ENCODE results near the gene FAM180A.
A peak's percentile ranks its signal among the peaks of the same experiment; 100 is the strongest.

Gene FAM180A

GRCh38 chr7:135692055-135692454, 56.6 kb downstream of the FAM180A start:
- no peak overlapping the region for H3K4me3 ChIP-seq (replicated peaks; ENCODE audit: low read depth, low read length)
- DNase-seq (ENCODE audit: low read depth): peak; percentile 58
- TF ChIP-seq CTCF (IDR thresholded peaks at IDR 0.05; ENCODE audit: low read length, missing control alignments): no peak

GRCh38 chr7:135690566-135690965, 58.0 kb downstream of the FAM180A start:
- H3K4me3 ChIP-seq (replicated peaks; ENCODE audit: low read depth, low read length): no peak overlapping the region
- DNase-seq (ENCODE audit: low read depth): peak; percentile 67
- TF ChIP-seq CTCF (IDR thresholded peaks at IDR 0.05; ENCODE audit: low read length, missing control alignments): no peak

- H3K4me3 ChIP-seq (replicated peaks; ENCODE audit: low read depth, low read length): no peak overlapping the region
- DNase-seq (ENCODE audit: low read depth): no peak
- no peak for TF ChIP-seq CTCF (IDR thresholded peaks at IDR 0.05; ENCODE audit: low read length, missing control alignments)
These were observed 61.1 kb downstream of the FAM180A start for GRCh38 chr7:135687466-135687865.

- no peak for TF ChIP-seq CTCF (IDR thresholded peaks at IDR 0.05; ENCODE audit: low read length, missing control alignments)
- DNase-seq (ENCODE audit: low read depth): peak; percentile 37
- H3K4me3 ChIP-seq (replicated peaks; ENCODE audit: low read depth, low read length): no peak overlapping the region
These were observed 63.1 kb downstream of the FAM180A start for GRCh38 chr7:135685306-135686084.

GRCh38 chr7:135684699-135685098, 63.9 kb downstream of the FAM180A start:
- no peak for DNase-seq (ENCODE audit: low read depth)
- TF ChIP-seq CTCF (IDR thresholded peaks at IDR 0.05; ENCODE audit: low read length, missing control alignments): no peak
- no peak overlapping the region for H3K4me3 ChIP-seq (replicated peaks; ENCODE audit: low read depth, low read length)

- H3K4me3 ChIP-seq (replicated peaks; ENCODE audit: low read depth, low read length): no peak overlapping the region
- no peak for TF ChIP-seq CTCF (IDR thresholded peaks at IDR 0.05; ENCODE audit: low read length, missing control alignments)
- peak; percentile 55 for DNase-seq (ENCODE audit: low read depth)
These were observed 64.5 kb downstream of the FAM180A start for GRCh38 chr7:135684136-135684535.

- no peak for TF ChIP-seq CTCF (IDR thresholded peaks at IDR 0.05; ENCODE audit: low read length, missing control alignments)
- no peak overlapping the region for H3K4me3 ChIP-seq (replicated peaks; ENCODE audit: low read depth, low read length)
- no peak for DNase-seq (ENCODE audit: low read depth)
These were observed 65.0 kb downstream of the FAM180A start for GRCh38 chr7:135683609-135684008.
